Neuronal stem cell (in vitro differentiated cells): ENCODE results near the gene FHDC1.

Source experiments
- DNase-seq: peaks from one replicate; pipeline ENCODE4 v3.0.0-alpha.2; 2013; ENCODE audit warnings: low spot score
- H2AFZ ChIP-seq: one replicate; pipeline ENCODE4 v1.6.1; 2013; ENCODE audit warnings: mild to moderate bottlenecking, low read length, inconsistent platforms
- H2AK5ac ChIP-seq: 2 replicates; pipeline ENCODE4 v1.6.1; 2013; ENCODE audit warnings: low read depth, mild to moderate bottlenecking, inconsistent platforms, low read length, moderate library complexity, mixed read lengths
- H2BK120ac ChIP-seq: 2 replicates; pipeline ENCODE4 v1.6.1; 2013; ENCODE audit warnings: low read depth, mild to moderate bottlenecking, inconsistent platforms, low read length, moderate library complexity, mixed read lengths
- H2BK12ac ChIP-seq: one replicate; pipeline ENCODE4 v1.6.1; 2013; ENCODE audit warnings: low read length, inconsistent platforms
- H2BK15ac ChIP-seq: 2 replicates; pipeline ENCODE4 v1.6.1; 2013; ENCODE audit warnings: mild to moderate bottlenecking, low read length, inconsistent platforms, mixed read lengths
- H2BK5ac ChIP-seq: one replicate; pipeline ENCODE4 v1.6.1; 2013; ENCODE audit warnings: inconsistent platforms, mild to moderate bottlenecking, low read length, moderate library complexity
- H3K14ac ChIP-seq: one replicate; pipeline ENCODE4 v1.6.1; 2013; ENCODE audit warnings: low read length, inconsistent platforms
- H3K18ac ChIP-seq: 2 replicates; pipeline ENCODE4 v1.6.1; 2013; ENCODE audit warnings: low read length, inconsistent platforms
- H3K23ac ChIP-seq: 2 replicates; pipeline ENCODE4 v1.6.1; 2013; ENCODE audit warnings: low read depth, mild to moderate bottlenecking, mixed read lengths, low read length, inconsistent platforms; ENCODE audit not compliant: poor library complexity
- H3K27ac ChIP-seq: replicated peaks from 3 replicates; pipeline ENCODE4 v1.5.1; 2013; ENCODE audit warnings: low read length, inconsistent platforms
- H3K27me3 ChIP-seq, 3 experiments: 2 replicates each; pipeline ENCODE4 v1.6.1; 2013; ENCODE audit warnings: low read length in 3 of 3, mild to moderate bottlenecking in 2 of 3, inconsistent platforms in 1 of 3, low read depth in 1 of 3, mixed read lengths in 1 of 3, moderate library complexity in 1 of 3; ENCODE audit not compliant: control insufficient read depth in 3 of 3, insufficient read depth in 3 of 3
- H3K36me3 ChIP-seq, 2 donors: replicated peaks in 1 of 2; 2 replicates each; pipeline ENCODE4 v1.6.1; 2013; ENCODE audit warnings: low read length in 2 of 2; ENCODE audit not compliant: control insufficient read depth in 2 of 2, insufficient read depth in 2 of 2
- H3K4ac ChIP-seq: 2 replicates; pipeline ENCODE4 v1.6.1; 2013; ENCODE audit warnings: inconsistent platforms, mild to moderate bottlenecking, low read length, moderate library complexity
- H3K4me1 ChIP-seq, 2 donors: 1 replicate in 1 of 2; 2 replicates in 1 of 2; pipeline ENCODE4 v1.6.1; 2013; ENCODE audit warnings: low read length in 2 of 2, low read depth in 1 of 2; ENCODE audit not compliant: control insufficient read depth in 2 of 2, insufficient read depth in 1 of 2
- H3K4me2 ChIP-seq: one replicate; pipeline ENCODE4 v1.6.1; 2013; ENCODE audit warnings: mild to moderate bottlenecking, low read length, inconsistent platforms; ENCODE audit not compliant: insufficient read depth, poor library complexity, severe bottlenecking
- H3K4me3 ChIP-seq, 2 donors: 2 replicates each; pipeline ENCODE4 v1.5.1; 2013; ENCODE audit warnings: low read length in 2 of 2, mild to moderate bottlenecking in 2 of 2, inconsistent platforms in 1 of 2, moderate library complexity in 1 of 2
- H3K79me1 ChIP-seq: one replicate; pipeline ENCODE4 v1.6.1; 2013; ENCODE audit warnings: low read depth, mild to moderate bottlenecking, inconsistent platforms, low read length, moderate library complexity
- H3K9ac ChIP-seq: one replicate; pipeline ENCODE4 v1.6.1; 2013; ENCODE audit warnings: mild to moderate bottlenecking, low read depth, low read length, inconsistent platforms; ENCODE audit not compliant: poor library complexity
- H3K9me3 ChIP-seq, 2 donors: replicated peaks in 1 of 2; 2 replicates each; pipeline versions ENCODE3 to v1.6.1; 2013; ENCODE audit warnings: low read length in 2 of 2, mild to moderate bottlenecking in 2 of 2, inconsistent platforms in 1 of 2, low read depth in 1 of 2, mixed read lengths in 1 of 2, moderate library complexity in 1 of 2; ENCODE audit not compliant: control insufficient read depth in 2 of 2, insufficient read depth in 1 of 2
- H4K8ac ChIP-seq: one replicate; pipeline ENCODE4 v1.6.1; 2013; ENCODE audit warnings: low read depth, mild to moderate bottlenecking, inconsistent platforms, low read length, moderate library complexity
- H4K91ac ChIP-seq: one replicate; pipeline ENCODE4 v1.6.1; 2013; ENCODE audit warnings: low read length, low read depth, mild to moderate bottlenecking, inconsistent platforms; ENCODE audit not compliant: poor library complexity
- WGBS, 2 donors: extraction: QIAGEN DNeasy Blood & Tissue Kit; methylation state at CpG; one replicate each; pipeline ENCODE4 v1.1.7; 2013; ENCODE audit warnings: missing lambda C conversion rate in 2 of 2, mixed read lengths in 1 of 2; ENCODE audit not compliant: insufficient read length in 2 of 2, insufficient replicate concordance in 1 of 2; ENCODE audit errors: extremely low coverage in 2 of 2; 5-methylcytosine and 5-hydroxymethylcytosine counted together

Gene FHDC1

GRCh38 chr4:152960082-152960481 lies 24.0 kb downstream of the FHDC1 start:
- no peak overlapping the region for H2BK12ac ChIP-seq
- DNase-seq = no peak
- H3K27ac ChIP-seq = no peak overlapping the region
- no peak overlapping the region for H3K9ac ChIP-seq
- no peak overlapping the region for H2BK15ac ChIP-seq
- WGBS, 2 donors = no CpG with 5 or more reads among the region's 3 CpGs
- H2AK5ac ChIP-seq = no peak overlapping the region
- no peak overlapping the region for H3K4ac ChIP-seq
- H2AFZ ChIP-seq = no peak overlapping the region
- H2BK120ac ChIP-seq = no peak overlapping the region
- no peaks in the 10 kb centered on the region for H3K27me3 ChIP-seq
- H4K91ac ChIP-seq = no peak overlapping the region
- H3K14ac ChIP-seq = no peak overlapping the region
- H4K8ac ChIP-seq = no peak overlapping the region
- H3K4me3 ChIP-seq = no peak overlapping the region
- H3K18ac ChIP-seq = no peak overlapping the region
- no peaks in the 10 kb centered on the region for H3K9me3 ChIP-seq
- H3K4me2 ChIP-seq = no peak overlapping the region
- H3K79me1 ChIP-seq = no peaks in the 10 kb centered on the region
- peaks cover 9 to 17% of the 10 kb centered on the region in 2 donors for H3K4me1 ChIP-seq
- H3K36me3 ChIP-seq = peaks cover 0 to 1% of the 10 kb centered on the region in 2 donors
- no peak overlapping the region for H3K23ac ChIP-seq
- H2BK5ac ChIP-seq = no peak overlapping the region

DNA sequence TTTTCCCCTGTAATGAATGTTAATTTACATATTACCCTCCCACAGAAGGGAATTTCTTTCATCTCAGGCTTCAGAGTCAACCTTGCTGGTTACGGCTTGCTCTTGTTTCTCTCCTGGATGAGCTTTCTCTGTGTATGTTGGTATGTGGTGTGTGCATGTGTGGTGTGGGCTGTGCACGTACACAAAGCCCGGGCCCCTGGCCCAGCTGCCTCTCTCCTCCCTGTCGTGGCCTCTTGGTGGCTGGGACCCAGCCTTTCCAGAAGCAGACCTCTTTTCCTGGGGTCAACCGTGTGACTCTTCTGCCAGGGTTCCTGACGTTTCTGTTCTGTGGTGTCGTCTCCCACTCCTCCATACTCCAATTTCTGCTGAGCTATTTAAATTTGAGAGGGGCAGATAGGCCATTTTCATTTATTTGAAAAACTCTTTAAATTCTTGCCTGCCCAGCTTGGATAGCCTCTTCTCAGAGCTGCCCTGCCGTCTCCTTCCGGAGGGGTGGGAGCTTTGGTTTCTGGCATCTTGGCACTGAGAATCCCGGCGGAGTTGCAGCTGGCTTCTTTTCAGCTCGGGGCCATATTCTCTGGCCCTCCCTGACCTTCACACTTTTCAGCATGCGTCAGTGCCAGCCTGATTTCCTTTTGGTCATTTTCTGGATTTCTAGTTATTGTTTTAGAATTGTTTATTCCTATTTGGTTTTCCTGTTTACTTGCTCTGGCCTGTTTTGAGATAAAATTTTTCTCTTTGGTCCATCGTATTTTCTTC lies 25.1 kb downstream of the FHDC1 start:
- Histone ChIP-seq H3K27ac (no peak overlapping the region), H3K79me1 (no peaks in the 10 kb centered on the region), H4K91ac (peak overlapping the region; percentile 53), H2BK120ac (no peak overlapping the region), H3K4me3 (no peak overlapping the region), H2BK15ac (no peak overlapping the region), H3K4me1 (peaks cover 9 to 17% of the 10 kb centered on the region in 2 donors), H2BK5ac (no peak overlapping the region), H3K9me3 (no peaks in the 10 kb centered on the region), H3K4me2 (no peak overlapping the region), H3K23ac (no peak overlapping the region), H3K4ac (no peak overlapping the region), H3K36me3 (peaks cover 0 to 3% of the 10 kb centered on the region in 2 donors), H2AFZ (peak overlapping the region; percentile 12), H3K27me3 (no peaks in the 10 kb centered on the region), H3K18ac (no peak overlapping the region), H3K9ac (no peak overlapping the region), H2AK5ac (no peak overlapping the region), H2BK12ac (no peak overlapping the region), H4K8ac (no peak overlapping the region), H3K14ac (no peak overlapping the region)
- no peak for DNase-seq
- WGBS, 2 donors = no CpG with 5 or more reads among the region's 14 CpGs

DNA sequence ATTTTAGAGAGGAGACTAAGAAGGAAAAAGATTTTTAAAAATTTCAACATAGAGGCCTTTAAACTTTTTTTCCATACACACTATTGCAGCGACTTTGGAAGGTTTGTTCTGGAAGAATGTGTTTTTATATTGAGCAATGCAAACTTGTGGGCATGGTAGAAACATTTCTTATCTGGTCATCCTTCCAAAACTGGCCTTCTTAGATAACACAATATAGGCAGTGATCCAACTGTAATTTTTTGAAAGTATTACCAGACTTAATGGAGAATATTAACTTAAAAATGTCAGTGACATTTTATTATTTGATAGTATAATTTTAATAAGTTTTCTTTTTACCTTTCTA lies 25.6 kb downstream of the FHDC1 start:
- Histone ChIP-seq H3K27ac (no peak overlapping the region), H3K14ac (no peak overlapping the region), H3K4me2 (no peak overlapping the region), H2BK120ac (no peak overlapping the region), H3K4ac (no peak overlapping the region), H3K36me3 (peaks cover 0 to 3% of the 10 kb centered on the region in 2 donors), H3K4me3 (no peak overlapping the region), H2AK5ac (no peak overlapping the region), H3K9ac (no peak overlapping the region), H2AFZ (no peak overlapping the region), H3K9me3 (no peaks in the 10 kb centered on the region), H4K91ac (no peak overlapping the region), H3K4me1 (peaks cover 7 to 13% of the 10 kb centered on the region in 2 donors), H3K27me3 (no peaks in the 10 kb centered on the region), H2BK15ac (no peak overlapping the region), H3K23ac (no peak overlapping the region), H2BK5ac (no peak overlapping the region), H4K8ac (no peak overlapping the region), H3K18ac (no peak overlapping the region), H3K79me1 (no peaks in the 10 kb centered on the region), H2BK12ac (no peak overlapping the region)
- DNase-seq = no peak
- WGBS, 2 donors = no CpG with 5 or more reads among the region's 1 CpG

- no peak overlapping the region for H2AK5ac ChIP-seq
- H2BK15ac ChIP-seq = no peak overlapping the region
- H3K4me3 ChIP-seq = no peak overlapping the region
- no peak overlapping the region for H2BK5ac ChIP-seq
- no peak overlapping the region for H2BK12ac ChIP-seq
- no peak overlapping the region for H3K27ac ChIP-seq
- H3K9ac ChIP-seq = no peak overlapping the region
- no peaks in the 10 kb centered on the region for H3K9me3 ChIP-seq
- H3K4ac ChIP-seq = no peak overlapping the region
- no peak for DNase-seq
- H4K8ac ChIP-seq = no peak overlapping the region
- no peak overlapping the region for H2AFZ ChIP-seq
- no peaks in the 10 kb centered on the region for H3K79me1 ChIP-seq
- WGBS, 2 donors = no CpG with 5 or more reads among the region's 5 CpGs
- H2BK120ac ChIP-seq = no peak overlapping the region
- no peak overlapping the region for H3K14ac ChIP-seq
- H3K23ac ChIP-seq = no peak overlapping the region
- H3K18ac ChIP-seq = no peak overlapping the region
- H3K27me3 ChIP-seq = no peaks in the 10 kb centered on the region
- H3K36me3 ChIP-seq = peaks cover 0 to 3% of the 10 kb centered on the region in 2 donors
- no peak overlapping the region for H4K91ac ChIP-seq
- no peak overlapping the region for H3K4me2 ChIP-seq
- peaks cover 6 to 10% of the 10 kb centered on the region in 2 donors for H3K4me1 ChIP-seq
Measured at GRCh38 chr4:152962150-152962549, 26.0 kb downstream of the FHDC1 start.
